Stimulated activated CD4-positive, alpha-beta T cell treated with anti-CD3 and anti-CD28 coated beads, Interleukin-4, amount 100 ng/mL, for 1 hour (primary cell): Measurements from ENCODE around the gene ZFP69.
A peak's percentile ranks its signal among the peaks of the same experiment; 100 is the strongest.

Source experiments
- DNase-seq: peaks from one replicate; pipeline ENCODE4 v3.0.0-alpha.2; 2020

ZFP69 gene

GRCh38 chr1:40508375-40509341 is 31.6 kb downstream of the ZFP69 start, which contains the start of gene EXO5:
EXO5 (plus strand) TSS chr1:40508767; CDS start chr1:40514545, 5,778 bp downstream.
- peak; percentile 87 for DNase-seq

GRCh38 chr1:40519517-40519916 is 42.4 kb downstream of the ZFP69 start:
- DNase-seq, result no peak

- DNase-seq, result no peak
Measured at GRCh38 chr1:40530735-40531380, 53.8 kb downstream of the ZFP69 start.

- DNase-seq, result peak; percentile 78
Measured at GRCh38 chr1:40531381-40532061, 54.4 kb downstream of the ZFP69 start, which contains the start of gene ZNF684. ZNF684 (plus strand) TSS chr1:40531637; CDS start chr1:40533167, 1,530 bp downstream.

GRCh38 chr1:40532062-40532389 is 54.9 kb downstream of the ZFP69 start:
- no peak for DNase-seq

- DNase-seq, result peak; percentile 6
Measured at GRCh38 chr1:40532844-40533424, 55.8 kb downstream of the ZFP69 start.

- DNase-seq, result no peak
Measured at GRCh38 chr1:40534589-40534988, 57.5 kb downstream of the ZFP69 start.

GRCh38 chr1:40535732-40536131 is 58.6 kb downstream of the ZFP69 start:
- DNase-seq, result no peak

- DNase-seq, result no peak
Measured at GRCh38 chr1:40539338-40539737, 62.2 kb downstream of the ZFP69 start.
